ENCODE measurements around the gene PLCL2. TPM values are rescaled to one million over a fixed set of nuclear protein-coding genes. Genes with fewer than 3 reads are reported as not detected.

The PLCL2 gene
- total and polyA plus RNA-seq, 2 donors (not counting 3 experiments of a cell fraction or from before 2014, with no cell fraction given) = 2.3 to 10.7 TPM

- no peak for DNase-seq (ENCODE audit: low read depth, low spot score)
- intact Hi-C loops (cut with micrococcal nuclease) (no loop called here), dilution Hi-C loops (cut with MboI; ENCODE audit: extremely low pct_ligation_motif_present, low sequenced_read_pairs) (no loop called here)
- FAIRE-seq = no peak
- Histone ChIP-seq H3K36me3 (ENCODE audit: control insufficient read depth in 2 of 2, extremely low read depth in 1 of 2, insufficient read depth in 2 of 2, low read length in 2 of 2) (no peaks in the 10 kb centered on the region), H3K4me2 (ENCODE audit: insufficient read depth, low read length) (no peak overlapping the region), H3K4me3 (replicated peaks in 1 of 3; ENCODE audit: insufficient read depth in 1 of 3, low read depth in 1 of 3, low read length in 3 of 3) (no peak overlapping the region), H3K9me3 (replicated peaks; ENCODE audit: control insufficient read depth, insufficient read depth, low read length) (no peaks in the 10 kb centered on the region), H3K4me1 (ENCODE audit: control insufficient read depth, extremely low read depth, insufficient read depth, low read length) (no peaks in the 10 kb centered on the region), H4K20me1 (replicated peaks; ENCODE audit: control insufficient read depth, extremely low read depth, insufficient read depth, low read length) (no peaks in the 10 kb centered on the region), H3K9ac (replicated peaks; ENCODE audit: extremely low read depth, insufficient read depth, low read length) (no peak overlapping the region), H3K79me2 (ENCODE audit: control insufficient read depth, insufficient read depth, low read length) (no peaks in the 10 kb centered on the region), H3K27me3 (ENCODE audit: control insufficient read depth in 2 of 2, insufficient read depth in 2 of 2, low read length in 2 of 2) (no peaks in the 10 kb centered on the region), H3K27ac (ENCODE audit: insufficient read depth, low read depth, low read length) (no peak overlapping the region), H2AFZ (ENCODE audit: low read depth, low read length) (no peak overlapping the region), H3K9me1 (replicated peaks; ENCODE audit: control insufficient read depth, extremely low read depth, insufficient read depth, low read length) (no peaks in the 10 kb centered on the region)
- ChIA-PET POLR2A (no interaction called here), CTCF (interaction anchor here (1.5 kb wide), 1 partner anchor 224 kb away, joined by 3 read pairs; no protein-coding TSS in a partner anchor)
- TF ChIP-seq EZH2 (IDR thresholded peaks at IDR 0.05; ENCODE audit: borderline replicate concordance, low read depth, low read length, severe bottlenecking) = no peak
- TF ChIP-seq POLR2A (IDR thresholded peaks at IDR 0.05; ENCODE audit: low read depth, low read length) = no peak
- TF ChIP-seq FOS (IDR thresholded peaks at IDR 0.05; ENCODE audit: borderline replicate concordance, insufficient read depth, low read length) = no peak
- TF ChIP-seq CTCF (IDR thresholded peaks at IDR 0.05; ENCODE audit: extremely low read depth in 1 of 2, insufficient read depth in 1 of 2, low read depth in 1 of 2, low read length in 2 of 2) = no peak
- TF ChIP-seq MAX (IDR thresholded peaks at IDR 0.05; ENCODE audit: insufficient read depth, insufficient read length) = no peak
- TF ChIP-seq GATA2 (IDR thresholded peaks at IDR 0.05; ENCODE audit: insufficient read depth, insufficient read length, low read depth, low read length) = no peak
- no peak for TF ChIP-seq JUN (IDR thresholded peaks at IDR 0.05; ENCODE audit: borderline replicate concordance, insufficient read depth, insufficient read length, low read depth)
- no peak for TF ChIP-seq MYC (IDR thresholded peaks at IDR 0.05; ENCODE audit: low read depth, low read length)
- no peak for TF ChIP-seq POLR2AphosphoS5 (IDR thresholded peaks at IDR 0.05; ENCODE audit: insufficient read depth, low read depth, low read length)
- BruUV-seq (replicated peaks) = no TSS peak
Observed at GRCh38 chr3:17047162-17047561, 162.4 kb downstream of the PLCL2 start.
